A549 (cell line): ENCODE results near the gene PPP6R3.

Experiments used
- CBX8 ChIP-seq: fragments of 200-600 bp; sonication (generic); IDR thresholded peaks from 2 replicates; pipeline ENCODE4 v1.6.1; 2016
- CEBPB ChIP-seq, 2 experiments: fragments of >200 bp in 1 of 2; sonication (Bioruptor Twin) in 1 of 2; formaldehyde crosslinking in 1 of 2; IDR thresholded peaks; 2 replicates each; pipeline ENCODE4 v1.6.1; 2012 to 2016
- CTCF ChIP-seq: fragments of >200 bp; sonication (Bioruptor Twin); formaldehyde crosslinking; IDR thresholded peaks from 3 replicates; pipeline ENCODE4 v1.5.1; 2016
- EP300 ChIP-seq, 2 experiments: fragments of >200 bp; sonication (Bioruptor Twin); formaldehyde crosslinking; IDR thresholded peaks; 2 replicates in 1 of 2; 3 replicates in 1 of 2; pipeline ENCODE4 v1.6.1; 2016 to 2017
- HDAC2 ChIP-seq: fragments of 200-600 bp; sonication (generic); IDR thresholded peaks from 2 replicates; pipeline ENCODE4 v1.6.1; 2016
- HEYL ChIP-seq: fragments of 250-450 bp; sonication (Bioruptor Pico); IDR thresholded peaks from 2 replicates; pipeline ENCODE4 v1.8.0; 2021; ENCODE audit warnings: mild to moderate bottlenecking, moderate library complexity
- POLR2A ChIP-seq: IDR thresholded peaks from 2 replicates; pipeline ENCODE4 v1.6.1; 2012; ENCODE audit warnings: mild to moderate bottlenecking, low read length
- RAD21 ChIP-seq, 2 experiments: fragments of >200 bp in 1 of 2; sonication (Bioruptor Twin) in 1 of 2; formaldehyde crosslinking in 1 of 2; IDR thresholded peaks in 1 of 2; conservative IDR thresholded peaks in 1 of 2; 2 replicates in 1 of 2; 3 replicates in 1 of 2; pipeline ENCODE4 v1.6.1; 2012 to 2018; ENCODE audit warnings: inconsistent platforms in 1 of 2
- USF2 ChIP-seq: fragments of 450-650 bp; IDR thresholded peaks from 2 replicates; pipeline ENCODE4 v1.6.1; 2014; ENCODE audit warnings: antibody characterized with exemption
- TF ChIP-seq, protein P1 (sequence below): IDR thresholded peaks from 2 replicates; pipeline ENCODE4 v1.6.1; 2012
- TF ChIP-seq, protein P2 (sequence below): IDR thresholded peaks from 2 replicates; pipeline ENCODE4 v1.6.1; 2012

DNA sequence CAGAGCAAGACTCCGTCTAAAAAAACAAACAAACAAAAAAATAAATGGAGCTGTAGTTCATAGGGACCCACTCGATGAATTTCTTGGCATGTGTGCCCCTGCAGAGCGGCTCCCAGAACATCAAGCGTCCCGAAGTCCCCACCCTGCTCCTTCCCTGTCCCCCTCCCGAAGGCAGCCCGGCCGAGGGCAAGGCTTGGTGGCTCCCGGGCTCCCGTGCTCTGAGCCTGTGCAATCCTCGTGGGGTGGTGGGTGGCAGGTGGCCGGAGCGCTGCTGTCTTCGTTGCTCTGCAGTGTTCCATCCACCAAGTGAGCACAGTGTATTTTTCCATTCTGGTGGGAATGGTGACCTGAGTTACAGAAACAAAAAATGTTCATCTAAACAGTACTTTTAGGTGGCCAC, 190.2 kb downstream of the PPP6R3 start:
- TF ChIP-seq POLR2A (no peak), CBX8 (no peak), CTCF (no peak), EP300 (IDR thresholded peaks at IDR 0.05) (no peak), HEYL (no peak), HDAC2 (no peak), USF2 (no peak), RAD21 (conservative IDR thresholded peaks at IDR 0.05 in 1 of 2, IDR thresholded peaks at IDR 0.05 in 1 of 2) (no peak), CEBPB (IDR thresholded peaks at IDR 0.05) (no peak)
- TF ChIP-seq, protein P1, sequence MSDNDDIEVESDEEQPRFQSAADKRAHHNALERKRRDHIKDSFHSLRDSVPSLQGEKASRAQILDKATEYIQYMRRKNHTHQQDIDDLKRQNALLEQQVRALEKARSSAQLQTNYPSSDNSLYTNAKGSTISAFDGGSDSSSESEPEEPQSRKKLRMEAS, result no peak
- TF ChIP-seq, protein P2, sequence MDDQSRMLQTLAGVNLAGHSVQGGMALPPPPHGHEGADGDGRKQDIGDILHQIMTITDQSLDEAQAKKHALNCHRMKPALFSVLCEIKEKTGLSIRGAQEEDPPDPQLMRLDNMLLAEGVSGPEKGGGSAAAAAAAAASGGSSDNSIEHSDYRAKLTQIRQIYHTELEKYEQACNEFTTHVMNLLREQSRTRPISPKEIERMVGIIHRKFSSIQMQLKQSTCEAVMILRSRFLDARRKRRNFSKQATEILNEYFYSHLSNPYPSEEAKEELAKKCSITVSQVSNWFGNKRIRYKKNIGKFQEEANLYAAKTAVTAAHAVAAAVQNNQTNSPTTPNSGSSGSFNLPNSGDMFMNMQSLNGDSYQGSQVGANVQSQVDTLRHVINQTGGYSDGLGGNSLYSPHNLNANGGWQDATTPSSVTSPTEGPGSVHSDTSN, result no peak
